HepG2 (cell line): ENCODE data around the gene STARD10. TPM values are rescaled to one million over a fixed set of nuclear protein-coding genes. Genes with fewer than 3 reads are reported as not detected.

ENCODE experiments used
- ELF1 ChIP-seq: sonication (generic); formaldehyde crosslinking; IDR thresholded peaks from 2 replicates; pipeline ENCODE4 v1.4.0; 2020; ENCODE audit warnings: missing genetic modification reagents
- FOSL1 ChIP-seq: sonication (generic); formaldehyde crosslinking; IDR thresholded peaks from 2 replicates; pipeline ENCODE4 v1.9.0; 2021; ENCODE audit warnings: missing genetic modification reagents, borderline replicate concordance
- PAWR ChIP-seq: sonication (generic); formaldehyde crosslinking; IDR thresholded peaks from 2 replicates; pipeline ENCODE4 v1.4.0; 2020; ENCODE audit warnings: missing genetic modification reagents, mild to moderate bottlenecking, borderline replicate concordance
- THYN1 ChIP-seq: sonication (generic); formaldehyde crosslinking; IDR thresholded peaks from 2 replicates; pipeline ENCODE4 v1.8.1; 2023; ENCODE audit warnings: low read depth, mild to moderate bottlenecking, moderate library complexity, missing genetic modification reagents, borderline replicate concordance
- polyA plus RNA-seq, 8 experiments: library from polyadenylated mRNA; depleted of rRNA in 3 of 8; stranded (reverse) in 7 of 8; unstranded in 1 of 8; fragments of >200 nt; fragmentation: Illumina TruSeq in 4 of 8; extraction: Trizol in 4 of 8; gene quantifications; 2 replicates each; pipeline versions ENCODE4 v1.2.1 to v1.2.3, GENCODE V29; 2011 to 2016; ENCODE audit warnings: low read depth in 4 of 8, missing spikeins in 1 of 8, mixed read lengths in 1 of 8; ENCODE audit not compliant: insufficient read depth in 1 of 8
- total RNA-seq, 5 experiments: library from RNA; depleted of rRNA; stranded (reverse); fragments of >200 nt; fragmentation: Illumina TruSeq; extraction: Trizol; gene quantifications; 2 replicates each; pipeline ENCODE4 v1.2.3, GENCODE V29; 2016; ENCODE audit warnings: low read depth in 1 of 5
- TF ChIP-seq, protein P1 (sequence below): sonication (generic); formaldehyde crosslinking; IDR thresholded peaks from 2 replicates; pipeline ENCODE4 v1.5.0; 2020; ENCODE audit warnings: mild to moderate bottlenecking, missing genetic modification reagents, borderline replicate concordance
- TF ChIP-seq, protein P2 (sequence below), 2 experiments: fragments of 450-650 bp in 1 of 2; sonication (generic) in 1 of 2; formaldehyde crosslinking in 1 of 2; IDR thresholded peaks; 2 replicates each; pipeline versions ENCODE4 v1.6.1 to v1.8.0; 2016 to 2022; ENCODE audit warnings: antibody characterized with exemption in 1 of 2, mild to moderate bottlenecking in 1 of 2, missing genetic modification reagents in 1 of 2
- TF ChIP-seq, protein P3 (sequence below): sonication (generic); formaldehyde crosslinking; IDR thresholded peaks from 2 replicates; pipeline ENCODE4 v1.9.0; 2021; ENCODE audit warnings: mild to moderate bottlenecking, missing genetic modification reagents

STARD10 gene
- total and polyA plus RNA-seq, 2 of the 13 experiments (the other 11 are each of a cell fraction or from before 2014, with no cell fraction given) = 260 to 341 TPM

DNA sequence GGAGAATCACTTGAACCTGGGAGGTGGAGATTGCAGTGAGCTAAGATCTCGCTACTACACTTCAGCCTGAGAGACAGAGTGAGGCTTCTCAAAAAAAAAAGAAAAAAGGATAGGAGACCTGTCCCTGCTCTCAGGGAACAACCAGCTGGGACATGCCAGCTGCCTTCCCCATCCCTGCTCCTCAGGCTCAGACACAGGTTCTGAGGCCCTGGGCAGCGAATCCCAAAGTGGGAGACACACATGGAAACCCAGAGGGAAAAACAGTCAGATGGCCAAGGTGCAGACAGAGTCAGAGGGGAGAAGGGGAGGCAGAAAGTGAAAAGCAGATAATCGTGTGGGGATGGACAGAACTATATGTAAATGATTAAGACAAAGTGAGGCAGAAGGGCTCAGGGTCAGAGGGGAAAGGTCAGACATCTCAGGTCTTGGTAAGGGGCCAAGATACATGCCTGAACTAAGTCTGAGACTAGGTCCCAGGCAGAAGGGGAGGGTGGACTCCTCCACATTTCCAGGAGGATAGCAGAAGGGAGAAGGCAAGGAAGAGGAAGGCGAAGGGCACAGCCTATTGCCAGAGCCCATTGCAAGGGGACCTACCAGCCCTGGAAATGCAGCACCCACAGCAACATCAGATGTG lies 14.2 kb downstream of the STARD10 start (continued):
- TF ChIP-seq, protein P1, sequence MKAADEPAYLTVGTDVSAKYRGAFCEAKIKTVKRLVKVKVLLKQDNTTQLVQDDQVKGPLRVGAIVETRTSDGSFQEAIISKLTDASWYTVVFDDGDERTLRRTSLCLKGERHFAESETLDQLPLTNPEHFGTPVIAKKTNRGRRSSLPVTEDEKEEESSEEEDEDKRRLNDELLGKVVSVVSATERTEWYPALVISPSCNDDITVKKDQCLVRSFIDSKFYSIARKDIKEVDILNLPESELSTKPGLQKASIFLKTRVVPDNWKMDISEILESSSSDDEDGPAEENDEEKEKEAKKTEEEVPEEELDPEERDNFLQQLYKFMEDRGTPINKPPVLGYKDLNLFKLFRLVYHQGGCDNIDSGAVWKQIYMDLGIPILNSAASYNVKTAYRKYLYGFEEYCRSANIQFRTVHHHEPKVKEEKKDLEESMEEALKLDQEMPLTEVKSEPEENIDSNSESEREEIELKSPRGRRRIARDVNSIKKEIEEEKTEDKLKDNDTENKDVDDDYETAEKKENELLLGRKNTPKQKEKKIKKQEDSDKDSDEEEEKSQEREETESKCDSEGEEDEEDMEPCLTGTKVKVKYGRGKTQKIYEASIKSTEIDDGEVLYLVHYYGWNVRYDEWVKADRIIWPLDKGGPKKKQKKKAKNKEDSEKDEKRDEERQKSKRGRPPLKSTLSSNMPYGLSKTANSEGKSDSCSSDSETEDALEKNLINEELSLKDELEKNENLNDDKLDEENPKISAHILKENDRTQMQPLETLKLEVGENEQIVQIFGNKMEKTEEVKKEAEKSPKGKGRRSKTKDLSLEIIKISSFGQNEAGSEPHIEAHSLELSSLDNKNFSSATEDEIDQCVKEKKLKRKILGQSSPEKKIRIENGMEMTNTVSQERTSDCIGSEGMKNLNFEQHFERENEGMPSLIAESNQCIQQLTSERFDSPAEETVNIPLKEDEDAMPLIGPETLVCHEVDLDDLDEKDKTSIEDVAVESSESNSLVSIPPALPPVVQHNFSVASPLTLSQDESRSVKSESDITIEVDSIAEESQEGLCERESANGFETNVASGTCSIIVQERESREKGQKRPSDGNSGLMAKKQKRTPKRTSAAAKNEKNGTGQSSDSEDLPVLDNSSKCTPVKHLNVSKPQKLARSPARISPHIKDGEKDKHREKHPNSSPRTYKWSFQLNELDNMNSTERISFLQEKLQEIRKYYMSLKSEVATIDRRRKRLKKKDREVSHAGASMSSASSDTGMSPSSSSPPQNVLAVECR (CRISPR knock-in tag) = no peak
- TF ChIP-seq FOSL1 (no peak), THYN1 (no peak), PAWR (no peak), ELF1 (CRISPR knock-in tag) (0 out of 2 replicates have a peak, but pooled peaks have one; percentile 2)
- TF ChIP-seq, protein P2, sequence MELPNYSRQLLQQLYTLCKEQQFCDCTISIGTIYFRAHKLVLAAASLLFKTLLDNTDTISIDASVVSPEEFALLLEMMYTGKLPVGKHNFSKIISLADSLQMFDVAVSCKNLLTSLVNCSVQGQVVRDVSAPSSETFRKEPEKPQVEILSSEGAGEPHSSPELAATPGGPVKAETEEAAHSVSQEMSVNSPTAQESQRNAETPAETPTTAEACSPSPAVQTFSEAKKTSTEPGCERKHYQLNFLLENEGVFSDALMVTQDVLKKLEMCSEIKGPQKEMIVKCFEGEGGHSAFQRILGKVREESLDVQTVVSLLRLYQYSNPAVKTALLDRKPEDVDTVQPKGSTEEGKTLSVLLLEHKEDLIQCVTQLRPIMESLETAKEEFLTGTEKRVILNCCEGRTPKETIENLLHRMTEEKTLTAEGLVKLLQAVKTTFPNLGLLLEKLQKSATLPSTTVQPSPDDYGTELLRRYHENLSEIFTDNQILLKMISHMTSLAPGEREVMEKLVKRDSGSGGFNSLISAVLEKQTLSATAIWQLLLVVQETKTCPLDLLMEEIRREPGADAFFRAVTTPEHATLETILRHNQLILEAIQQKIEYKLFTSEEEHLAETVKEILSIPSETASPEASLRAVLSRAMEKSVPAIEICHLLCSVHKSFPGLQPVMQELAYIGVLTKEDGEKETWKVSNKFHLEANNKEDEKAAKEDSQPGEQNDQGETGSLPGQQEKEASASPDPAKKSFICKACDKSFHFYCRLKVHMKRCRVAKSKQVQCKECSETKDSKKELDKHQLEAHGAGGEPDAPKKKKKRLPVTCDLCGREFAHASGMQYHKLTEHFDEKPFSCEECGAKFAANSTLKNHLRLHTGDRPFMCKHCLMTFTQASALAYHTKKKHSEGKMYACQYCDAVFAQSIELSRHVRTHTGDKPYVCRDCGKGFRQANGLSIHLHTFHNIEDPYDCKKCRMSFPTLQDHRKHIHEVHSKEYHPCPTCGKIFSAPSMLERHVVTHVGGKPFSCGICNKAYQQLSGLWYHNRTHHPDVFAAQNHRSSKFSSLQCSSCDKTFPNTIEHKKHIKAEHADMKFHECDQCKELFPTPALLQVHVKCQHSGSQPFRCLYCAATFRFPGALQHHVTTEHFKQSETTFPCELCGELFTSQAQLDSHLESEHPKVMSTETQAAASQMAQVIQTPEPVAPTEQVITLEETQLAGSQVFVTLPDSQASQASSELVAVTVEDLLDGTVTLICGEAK (IDR thresholded peaks at IDR 0.05) = no peak
- TF ChIP-seq, protein P2 (CRISPR knock-in tag; IDR thresholded peaks at IDR 0.05) = 0 out of 2 replicates have a peak, but pooled peaks have one; percentile 18
- TF ChIP-seq, protein P3, sequence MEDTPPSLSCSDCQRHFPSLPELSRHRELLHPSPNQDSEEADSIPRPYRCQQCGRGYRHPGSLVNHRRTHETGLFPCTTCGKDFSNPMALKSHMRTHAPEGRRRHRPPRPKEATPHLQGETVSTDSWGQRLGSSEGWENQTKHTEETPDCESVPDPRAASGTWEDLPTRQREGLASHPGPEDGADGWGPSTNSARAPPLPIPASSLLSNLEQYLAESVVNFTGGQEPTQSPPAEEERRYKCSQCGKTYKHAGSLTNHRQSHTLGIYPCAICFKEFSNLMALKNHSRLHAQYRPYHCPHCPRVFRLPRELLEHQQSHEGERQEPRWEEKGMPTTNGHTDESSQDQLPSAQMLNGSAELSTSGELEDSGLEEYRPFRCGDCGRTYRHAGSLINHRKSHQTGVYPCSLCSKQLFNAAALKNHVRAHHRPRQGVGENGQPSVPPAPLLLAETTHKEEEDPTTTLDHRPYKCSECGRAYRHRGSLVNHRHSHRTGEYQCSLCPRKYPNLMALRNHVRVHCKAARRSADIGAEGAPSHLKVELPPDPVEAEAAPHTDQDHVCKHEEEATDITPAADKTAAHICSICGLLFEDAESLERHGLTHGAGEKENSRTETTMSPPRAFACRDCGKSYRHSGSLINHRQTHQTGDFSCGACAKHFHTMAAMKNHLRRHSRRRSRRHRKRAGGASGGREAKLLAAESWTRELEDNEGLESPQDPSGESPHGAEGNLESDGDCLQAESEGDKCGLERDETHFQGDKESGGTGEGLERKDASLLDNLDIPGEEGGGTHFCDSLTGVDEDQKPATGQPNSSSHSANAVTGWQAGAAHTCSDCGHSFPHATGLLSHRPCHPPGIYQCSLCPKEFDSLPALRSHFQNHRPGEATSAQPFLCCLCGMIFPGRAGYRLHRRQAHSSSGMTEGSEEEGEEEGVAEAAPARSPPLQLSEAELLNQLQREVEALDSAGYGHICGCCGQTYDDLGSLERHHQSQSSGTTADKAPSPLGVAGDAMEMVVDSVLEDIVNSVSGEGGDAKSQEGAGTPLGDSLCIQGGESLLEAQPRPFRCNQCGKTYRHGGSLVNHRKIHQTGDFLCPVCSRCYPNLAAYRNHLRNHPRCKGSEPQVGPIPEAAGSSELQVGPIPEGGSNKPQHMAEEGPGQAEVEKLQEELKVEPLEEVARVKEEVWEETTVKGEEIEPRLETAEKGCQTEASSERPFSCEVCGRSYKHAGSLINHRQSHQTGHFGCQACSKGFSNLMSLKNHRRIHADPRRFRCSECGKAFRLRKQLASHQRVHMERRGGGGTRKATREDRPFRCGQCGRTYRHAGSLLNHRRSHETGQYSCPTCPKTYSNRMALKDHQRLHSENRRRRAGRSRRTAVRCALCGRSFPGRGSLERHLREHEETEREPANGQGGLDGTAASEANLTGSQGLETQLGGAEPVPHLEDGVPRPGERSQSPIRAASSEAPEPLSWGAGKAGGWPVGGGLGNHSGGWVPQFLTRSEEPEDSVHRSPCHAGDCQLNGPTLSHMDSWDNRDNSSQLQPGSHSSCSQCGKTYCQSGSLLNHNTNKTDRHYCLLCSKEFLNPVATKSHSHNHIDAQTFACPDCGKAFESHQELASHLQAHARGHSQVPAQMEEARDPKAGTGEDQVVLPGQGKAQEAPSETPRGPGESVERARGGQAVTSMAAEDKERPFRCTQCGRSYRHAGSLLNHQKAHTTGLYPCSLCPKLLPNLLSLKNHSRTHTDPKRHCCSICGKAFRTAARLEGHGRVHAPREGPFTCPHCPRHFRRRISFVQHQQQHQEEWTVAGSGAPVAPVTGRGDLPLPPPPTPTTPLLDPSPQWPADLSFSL = no peak
